Measurements from ENCODE around the gene HERC5. TPM values are rescaled to one million over a fixed set of nuclear protein-coding genes. Genes with fewer than 3 reads are reported as not detected.

Gene HERC5
- 18.4 TPM for total RNA-seq
- long read RNA-seq, transcript HERC5-201 (23 exons, 3,513 nt) = major isoform, 46 of 56 reads
- long read RNA-seq, partial matches to known transcripts = 2 of 56 reads
- long read RNA-seq, other reads (novel, unspliced or antisense) = 8 of 56 reads

DNA sequence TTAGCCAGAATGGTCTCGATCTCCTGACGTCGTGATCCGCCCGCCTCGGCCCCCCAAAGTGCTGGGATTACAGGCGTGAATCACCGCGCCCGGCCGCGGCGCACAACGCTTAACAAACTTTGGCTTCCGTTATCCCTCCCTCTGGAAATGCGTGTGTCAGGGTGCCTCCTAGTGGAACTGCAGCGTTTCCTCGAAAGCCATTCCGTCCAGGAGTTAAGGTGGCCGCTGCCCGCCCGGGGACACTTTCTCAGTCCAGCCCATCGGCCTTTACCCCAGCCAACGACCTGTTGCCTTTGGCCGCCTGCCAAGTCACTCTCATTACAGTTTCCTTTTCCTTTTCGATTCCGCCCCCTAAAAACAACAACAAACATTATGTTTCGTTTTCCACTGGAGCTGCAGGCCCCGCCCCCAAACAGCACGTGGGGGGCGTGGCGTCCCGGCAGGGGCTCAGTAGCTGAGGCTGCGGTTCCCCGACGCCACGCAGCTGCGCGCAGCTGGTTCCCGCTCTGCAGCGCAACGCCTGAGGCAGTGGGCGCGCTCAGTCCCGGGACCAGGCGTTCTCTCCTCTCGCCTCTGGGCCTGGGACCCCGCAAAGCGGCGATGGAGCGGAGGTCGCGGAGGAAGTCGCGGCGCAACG, at the start of gene HERC5:
TSS of gene HERC5 (plus strand) at position 450 of the 637 bp plus-strand sequence. CDS start at position 601, 151 bp downstream.
- ATAC-seq (peak; percentile 96), DNase-seq (peak; percentile 93)
- Histone ChIP-seq H3K4me1 (peaks cover 5% of the 10 kb centered on the region), H3K27me3 (no peaks in the 10 kb centered on the region), H3K9me3 (no peaks in the 10 kb centered on the region), H3K4me3 (peak within 1 kb of the TSS; percentile 74), H3K36me3 (no peaks in the 10 kb centered on the region), H3K27ac (peak within 1 kb of the TSS; percentile 79)
- intact Hi-C loops (cut with DNase I) = no loop called here
- peak; percentile 64 for TF ChIP-seq CTCF (IDR thresholded peaks at IDR 0.05)

GRCh38 chr4:88409206-88409605, 47.7 kb upstream of the HERC5 start:
- Histone ChIP-seq H3K9me3 (no peaks in the 10 kb centered on the region), H3K4me3 (no peak overlapping the region), H3K36me3 (peaks cover 10% of the 10 kb centered on the region), H3K27ac (no peak overlapping the region), H3K4me1 (no peaks in the 10 kb centered on the region), H3K27me3 (no peaks in the 10 kb centered on the region)
- no peak for TF ChIP-seq CTCF (IDR thresholded peaks at IDR 0.05)
- DNase-seq (no peak), ATAC-seq (no peak)
- intact Hi-C loops (cut with DNase I) = no loop called here

- no peaks in the 10 kb centered on the region for H3K27me3 ChIP-seq
- ATAC-seq = no peak
- no peaks in the 10 kb centered on the region for H3K9me3 ChIP-seq
- no peaks in the 10 kb centered on the region for H3K4me1 ChIP-seq
- no peak for TF ChIP-seq CTCF (IDR thresholded peaks at IDR 0.05)
- H3K36me3 ChIP-seq = peaks cover 6% of the 10 kb centered on the region
- intact Hi-C loops (cut with DNase I) = no loop called here
- no peak overlapping the region for H3K4me3 ChIP-seq
- no peak for DNase-seq
- no peak overlapping the region for H3K27ac ChIP-seq
Observed at GRCh38 chr4:88409789-88410188, 47.1 kb upstream of the HERC5 start.

DNA sequence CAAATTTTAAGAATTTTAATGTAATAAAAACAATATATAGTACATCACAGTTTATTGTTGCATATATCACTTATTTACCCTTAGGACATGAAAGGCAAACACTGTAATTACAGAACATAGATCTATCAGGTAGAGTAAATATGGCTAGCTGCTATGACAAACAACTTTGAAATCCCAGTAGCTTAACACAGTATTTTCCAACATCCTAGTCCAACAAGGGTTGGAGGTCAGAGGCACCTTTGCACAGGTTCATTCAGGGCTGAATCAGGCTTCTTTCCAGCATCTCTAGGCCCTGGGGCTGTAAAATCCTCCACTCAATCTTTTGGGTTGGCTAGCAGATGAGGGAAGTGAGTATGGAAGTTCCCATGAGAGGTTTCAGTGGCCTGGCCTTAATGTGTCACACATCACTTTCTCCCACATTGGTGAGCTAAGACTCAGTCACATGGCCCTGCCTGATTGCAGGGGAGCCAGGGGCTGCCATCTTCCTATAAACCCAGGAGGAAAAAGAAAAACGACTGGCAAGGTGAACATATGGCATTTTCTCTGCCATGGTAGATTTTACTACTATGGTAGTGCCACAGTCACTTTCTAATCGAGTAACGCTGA, 45.3 kb upstream of the HERC5 start:
- no peak overlapping the region for H3K4me3 ChIP-seq
- no peaks in the 10 kb centered on the region for H3K4me1 ChIP-seq
- no peak for TF ChIP-seq CTCF (IDR thresholded peaks at IDR 0.05)
- DNase-seq = no peak
- H3K27ac ChIP-seq = no peak overlapping the region
- no peaks in the 10 kb centered on the region for H3K9me3 ChIP-seq
- H3K36me3 ChIP-seq = no peaks in the 10 kb centered on the region
- H3K27me3 ChIP-seq = no peaks in the 10 kb centered on the region
- intact Hi-C loops (cut with DNase I) = no loop called here
- no peak for ATAC-seq

DNA sequence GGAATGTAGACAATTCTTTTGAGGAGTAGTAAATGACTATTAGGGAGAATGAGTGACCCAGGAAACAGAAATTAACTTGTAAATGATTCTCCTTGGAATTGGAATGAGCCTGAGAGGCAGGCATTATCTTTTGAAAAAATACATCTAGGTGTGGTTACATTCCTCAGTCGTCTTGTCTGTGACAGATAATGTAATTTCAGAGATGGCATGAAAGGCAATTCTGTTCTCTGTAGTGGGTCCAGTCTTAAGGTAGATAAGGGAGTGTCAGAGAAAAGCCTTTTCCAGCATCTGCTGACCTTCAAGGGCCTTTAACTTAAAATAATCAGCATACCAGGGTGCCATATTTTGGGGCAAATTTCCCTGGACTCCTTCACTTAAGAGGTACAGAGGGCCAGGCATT, 43.1 kb upstream of the HERC5 start:
- H3K36me3 ChIP-seq = no peaks in the 10 kb centered on the region

More for the DNA sequence above, 43.1 kb upstream of the HERC5 start:
- ATAC-seq (no peak), DNase-seq (no peak)
- H3K27me3 ChIP-seq = no peaks in the 10 kb centered on the region
- H3K4me3 ChIP-seq = no peak overlapping the region
- H3K9me3 ChIP-seq = no peaks in the 10 kb centered on the region
- no peak for TF ChIP-seq CTCF (IDR thresholded peaks at IDR 0.05)
- intact Hi-C loops (cut with DNase I) = no loop called here
- no peaks in the 10 kb centered on the region for H3K4me1 ChIP-seq
- H3K27ac ChIP-seq = no peak overlapping the region
